ACC112 (cell line): ENCODE measurements around the gene CLDN3.
A peak's percentile ranks its signal among the peaks of the same experiment; 100 is the strongest.

Experiments
- H2AFZ ChIP-seq: fragments of 200-600 bp; sonication (generic); one replicate; pipeline ENCODE4 v1.6.0; 2017; ENCODE audit warnings: antibody characterized with exemption, low read length; ENCODE audit not compliant: unreplicated experiment
- H3K27ac ChIP-seq: fragments of 200-600 bp; sonication (generic); 2 replicates; pipeline ENCODE4 v1.5.1; 2014; ENCODE audit warnings: low read depth, mild to moderate bottlenecking, antibody characterized with exemption, low read length, moderate library complexity
- H3K27me3 ChIP-seq: fragments of 200-600 bp; sonication (generic); 2 replicates; pipeline ENCODE4 v1.6.1; 2014; ENCODE audit warnings: mild to moderate bottlenecking, antibody characterized with exemption, low read length, moderate library complexity, mixed read lengths; ENCODE audit not compliant: insufficient read depth
- H3K36me3 ChIP-seq: fragments of 200-600 bp; sonication (generic); 2 replicates; pipeline ENCODE4 v1.6.1; 2016; ENCODE audit warnings: mild to moderate bottlenecking, antibody characterized with exemption, low read length, moderate library complexity, mixed read lengths; ENCODE audit not compliant: insufficient read depth
- H3K4me1 ChIP-seq: fragments of 200-600 bp; sonication (generic); one replicate; pipeline ENCODE4 v1.6.1; 2016; ENCODE audit warnings: low read length, mixed read lengths; ENCODE audit not compliant: insufficient read depth, unreplicated experiment, control insufficient read depth
- H3K4me3 ChIP-seq: fragments of 200-600 bp; sonication (generic); 2 replicates; pipeline ENCODE4 v1.5.1; 2014; ENCODE audit warnings: mild to moderate bottlenecking, low read depth, low read length
- H3K79me2 ChIP-seq: fragments of 200-600 bp; sonication (generic); one replicate; pipeline ENCODE4 v1.6.0; 2016; ENCODE audit warnings: low read length; ENCODE audit not compliant: control insufficient read depth, unreplicated experiment, insufficient read depth

The CLDN3 gene

GRCh38 chr7:73742753-73743641 is 27.1 kb downstream of the CLDN3 start:
- Histone ChIP-seq H3K27ac (no peak overlapping the region), H3K79me2 (no peaks in the 10 kb centered on the region), H3K27me3 (no peaks in the 10 kb centered on the region), H3K36me3 (no peaks in the 10 kb centered on the region), H3K4me3 (no peak overlapping the region), H2AFZ (no peak overlapping the region), H3K4me1 (peaks cover 3% of the 10 kb centered on the region)

- no peak overlapping the region for H3K27ac ChIP-seq
- peaks cover 4% of the 10 kb centered on the region for H3K79me2 ChIP-seq
- peaks cover 3% of the 10 kb centered on the region for H3K4me1 ChIP-seq
- H3K4me3 ChIP-seq = no peak overlapping the region
- H2AFZ ChIP-seq = no peak overlapping the region
- H3K27me3 ChIP-seq = no peaks in the 10 kb centered on the region
- H3K36me3 ChIP-seq = no peaks in the 10 kb centered on the region
Measured at GRCh38 chr7:73742338-73742752, 27.7 kb downstream of the CLDN3 start.

GRCh38 chr7:73741600-73741999 is 28.5 kb downstream of the CLDN3 start:
- Histone ChIP-seq H3K79me2 (peaks cover 4% of the 10 kb centered on the region), H3K4me1 (peaks cover 3% of the 10 kb centered on the region), H3K27ac (no peak overlapping the region), H3K27me3 (no peaks in the 10 kb centered on the region), H3K4me3 (no peak overlapping the region), H3K36me3 (no peaks in the 10 kb centered on the region), H2AFZ (no peak overlapping the region)

GRCh38 chr7:73740771-73741170 is 29.3 kb downstream of the CLDN3 start:
- peaks cover 3% of the 10 kb centered on the region for H3K4me1 ChIP-seq
- no peak overlapping the region for H3K4me3 ChIP-seq
- H3K36me3 ChIP-seq = 0 out of 2 replicates have a peak, but pooled peaks cover 2% of the 10 kb centered on the region
- H3K79me2 ChIP-seq = peaks cover 4% of the 10 kb centered on the region
- no peak overlapping the region for H3K27ac ChIP-seq
- no peaks in the 10 kb centered on the region for H3K27me3 ChIP-seq
- H2AFZ ChIP-seq = no peak overlapping the region

- no peak overlapping the region for H3K4me3 ChIP-seq
- H3K36me3 ChIP-seq = 0 out of 2 replicates have a peak, but pooled peaks cover 4% of the 10 kb centered on the region
- H3K4me1 ChIP-seq = peaks cover 4% of the 10 kb centered on the region
- no peak overlapping the region for H2AFZ ChIP-seq
- H3K27me3 ChIP-seq = no peaks in the 10 kb centered on the region
- no peak overlapping the region for H3K27ac ChIP-seq
- H3K79me2 ChIP-seq = peaks cover 4% of the 10 kb centered on the region
Measured at GRCh38 chr7:73740212-73740611, 29.9 kb downstream of the CLDN3 start.

- no peaks in the 10 kb centered on the region for H3K27me3 ChIP-seq
- H3K4me1 ChIP-seq = peaks cover 8% of the 10 kb centered on the region
- 0 out of 2 replicates have a peak, but pooled peaks cover 4% of the 10 kb centered on the region for H3K36me3 ChIP-seq
- H3K79me2 ChIP-seq = peaks cover 4% of the 10 kb centered on the region
- H3K4me3 ChIP-seq = peak overlapping the region; percentile 89
- H3K27ac ChIP-seq = no peak overlapping the region
- peak overlapping the region; percentile 52 for H2AFZ ChIP-seq
Measured at GRCh38 chr7:73739387-73739767, 30.7 kb downstream of the CLDN3 start.

GRCh38 chr7:73738612-73739386 is 31.3 kb downstream of the CLDN3 start, which contains the start of gene ABHD11:
TSS of gene ABHD11 (minus strand) at chr7:73738802. CDS start at chr7:73738770, 32 bp downstream.
- Histone ChIP-seq H3K27ac (peak within 1 kb of the TSS; percentile 41; the same call in 1 of the 2 replicates), H3K4me1 (peaks cover 8% of the 10 kb centered on the region), H3K4me3 (peak within 1 kb of the TSS; percentile 89), H2AFZ (peak within 1 kb of the TSS; percentile 73), H3K27me3 (no peaks in the 10 kb centered on the region), H3K79me2 (peaks cover 4% of the 10 kb centered on the region), H3K36me3 (0 out of 2 replicates have a peak, but pooled peaks cover 4% of the 10 kb centered on the region)

- Histone ChIP-seq H3K4me3 (peak overlapping the region; percentile 89), H3K27ac (peak overlapping the region; percentile 41; the same call in 1 of the 2 replicates), H2AFZ (peak overlapping the region; percentile 73), H3K4me1 (peaks cover 8% of the 10 kb centered on the region), H3K79me2 (peaks cover 4% of the 10 kb centered on the region), H3K27me3 (no peaks in the 10 kb centered on the region), H3K36me3 (0 out of 2 replicates have a peak, but pooled peaks cover 4% of the 10 kb centered on the region)
Measured at GRCh38 chr7:73738220-73738611, 31.9 kb downstream of the CLDN3 start.

GRCh38 chr7:73737491-73738219 is 32.4 kb downstream of the CLDN3 start:
- Histone ChIP-seq H3K27me3 (no peaks in the 10 kb centered on the region), H3K36me3 (0 out of 2 replicates have a peak, but pooled peaks cover 4% of the 10 kb centered on the region), H3K4me1 (peaks cover 8% of the 10 kb centered on the region), H2AFZ (no peak overlapping the region), H3K79me2 (peaks cover 4% of the 10 kb centered on the region), H3K27ac (no peak overlapping the region), H3K4me3 (peak overlapping the region; percentile 89)

- H3K4me1 ChIP-seq = peaks cover 8% of the 10 kb centered on the region
- no peak overlapping the region for H3K27ac ChIP-seq
- H3K36me3 ChIP-seq = 0 out of 2 replicates have a peak, but pooled peaks cover 4% of the 10 kb centered on the region
- no peak overlapping the region for H3K4me3 ChIP-seq
- no peak overlapping the region for H2AFZ ChIP-seq
- no peaks in the 10 kb centered on the region for H3K27me3 ChIP-seq
- H3K79me2 ChIP-seq = peaks cover 4% of the 10 kb centered on the region
Measured at GRCh38 chr7:73736885-73737284, 33.2 kb downstream of the CLDN3 start.
